Activated T-cell treated with anti-CD3 and anti-CD28 coated beads for 24 hours (primary cell): ENCODE results near the gene FNDC10.
"Not testable (repeated sequence)": the region's sequence is repeated elsewhere in the genome, so short reads cannot be mapped to it uniquely, and the experiment has no call there.

Experiments used
- DNase-seq: peaks from one replicate; pipeline ENCODE4 v3.0.0-alpha.2; 2020; ENCODE audit warnings: low read depth

The FNDC10 gene

GRCh38 chr1:1599030-1599934 is 653 bp downstream of the FNDC10 start:
- DNase-seq = no peak

GRCh38 chr1:1598720-1599029 is 1.3 kb downstream of the FNDC10 start:
- DNase-seq = no peak

- DNase-seq = no peak
These were observed 1.8 kb downstream of the FNDC10 start for GRCh38 chr1:1598051-1598719.

- no peak for DNase-seq
These were observed 2.5 kb downstream of the FNDC10 start for GRCh38 chr1:1597275-1597930.

- DNase-seq = no peak
These were observed 3.3 kb downstream of the FNDC10 start for GRCh38 chr1:1596493-1597274.

- DNase-seq = not testable (repeated sequence)
These were observed 4.6 kb downstream of the FNDC10 start for GRCh38 chr1:1595341-1595740.

GRCh38 chr1:1594602-1595260 is 5.2 kb downstream of the FNDC10 start:
- no peak for DNase-seq

- DNase-seq = no peak
These were observed 5.9 kb downstream of the FNDC10 start for GRCh38 chr1:1593834-1594601.

GRCh38 chr1:1591452-1591851 is 8.5 kb downstream of the FNDC10 start:
- DNase-seq = no peak

GRCh38 chr1:1583347-1584010 is 16.5 kb downstream of the FNDC10 start:
- no peak for DNase-seq

GRCh38 chr1:1582585-1583346 is 17.2 kb downstream of the FNDC10 start:
- DNase-seq = no peak

GRCh38 chr1:1578371-1578940 is 21.5 kb downstream of the FNDC10 start:
- DNase-seq = no peak

GRCh38 chr1:1577367-1578011 is 22.4 kb downstream of the FNDC10 start:
- no peak for DNase-seq

- DNase-seq = peak; percentile 87
These were observed 25.0 kb downstream of the FNDC10 start, which contains the start of gene SSU72 for GRCh38 chr1:1574721-1575537. SSU72 (minus strand) TSS chr1:1574863; CDS start chr1:1574557, 306 bp downstream.

GRCh38 chr1:1573843-1574720 is 25.9 kb downstream of the FNDC10 start:
- peak; percentile 64 for DNase-seq

- no peak for DNase-seq
These were observed 30.6 kb downstream of the FNDC10 start for GRCh38 chr1:1569341-1569740.

- no peak for DNase-seq
These were observed 32.0 kb downstream of the FNDC10 start for GRCh38 chr1:1567891-1568291.
